HG02623 (cell line): ENCODE results near the gene NECTIN4.

ENCODE experiments used
- ATAC-seq: cut with Tn5 transposase; IDR thresholded peaks from one replicate; pipeline ENCODE4 v1.9.1; 2021; ENCODE audit warnings: moderate library complexity; ENCODE audit not compliant: unreplicated experiment

The NECTIN4 gene

DNA sequence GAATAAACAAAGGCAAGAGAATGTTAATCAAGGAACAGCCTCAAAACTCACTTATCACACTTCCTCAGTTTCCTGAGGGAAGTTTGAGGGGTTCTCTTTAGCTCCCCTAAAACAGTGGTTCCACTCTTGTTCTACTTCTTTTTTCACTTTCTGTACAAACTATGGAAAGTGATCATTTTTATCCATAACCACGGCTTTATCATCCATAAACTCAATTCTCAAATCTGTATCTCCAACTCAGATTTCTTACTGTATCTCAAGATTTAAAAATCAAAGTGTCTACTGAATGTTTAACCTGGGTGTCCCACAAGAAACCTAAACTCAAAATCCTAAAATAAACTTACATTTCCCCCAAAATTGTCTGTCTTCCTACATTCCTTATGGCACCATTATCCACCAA is 24.6 kb upstream of the NECTIN4 start:
- no peak for ATAC-seq

DNA sequence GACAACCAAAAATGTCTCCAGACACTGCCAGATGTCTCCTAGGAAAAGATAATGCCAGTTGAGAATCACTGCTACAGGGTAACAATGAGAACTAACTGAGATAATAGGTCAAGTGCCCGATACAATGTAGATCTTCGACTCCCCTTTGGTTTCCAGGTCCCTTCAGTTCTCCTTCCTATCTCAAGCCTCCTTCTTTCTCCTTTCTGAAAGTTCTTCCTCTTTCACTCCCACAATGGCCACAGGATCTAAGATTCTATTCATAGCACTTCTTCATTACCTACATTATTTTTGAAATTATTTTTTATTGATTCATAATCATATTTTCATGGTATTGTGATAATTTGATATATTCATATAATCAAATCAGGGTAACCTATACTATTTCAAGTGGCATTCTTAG is 22.2 kb upstream of the NECTIN4 start:
- no peak for ATAC-seq

DNA sequence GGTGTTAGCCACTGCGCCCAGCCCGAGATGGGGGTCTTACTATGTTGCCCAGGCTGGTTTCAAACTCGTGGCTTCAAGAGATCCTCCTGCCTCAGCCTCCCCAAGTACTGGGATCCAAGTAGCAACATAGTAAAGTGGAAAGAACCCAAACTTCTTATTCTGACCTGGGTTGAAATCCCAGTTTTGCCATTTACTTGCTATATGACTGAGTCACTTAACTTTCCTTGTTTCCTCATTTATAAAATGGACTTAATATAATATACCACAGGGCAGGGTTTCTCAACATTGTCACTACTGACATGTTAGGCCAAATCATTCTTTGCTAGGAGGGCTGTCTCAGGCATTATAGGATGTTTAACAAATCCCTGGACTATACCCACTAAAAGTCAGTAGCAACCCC is 21.8 kb upstream of the NECTIN4 start:
- no peak for ATAC-seq

DNA sequence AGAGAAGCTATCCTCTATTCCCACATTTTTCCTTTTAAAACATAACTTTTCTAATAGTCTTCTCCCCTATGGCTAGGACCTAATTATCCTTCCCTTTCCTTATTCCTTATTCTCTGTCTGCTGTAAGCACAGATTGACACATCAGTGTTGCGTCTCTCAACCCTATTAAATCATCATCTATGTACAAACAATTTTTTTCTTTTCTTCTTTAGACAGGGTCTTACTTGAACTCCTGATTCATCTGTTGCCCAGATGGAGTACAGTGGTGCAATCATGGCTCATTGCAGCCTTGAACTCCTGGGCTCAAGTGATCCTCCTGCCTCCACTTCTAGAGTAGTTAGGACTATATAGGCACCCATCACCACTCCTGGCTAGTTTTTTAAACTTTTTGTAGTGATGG is 17.1 kb upstream of the NECTIN4 start:
- ATAC-seq: no peak

DNA sequence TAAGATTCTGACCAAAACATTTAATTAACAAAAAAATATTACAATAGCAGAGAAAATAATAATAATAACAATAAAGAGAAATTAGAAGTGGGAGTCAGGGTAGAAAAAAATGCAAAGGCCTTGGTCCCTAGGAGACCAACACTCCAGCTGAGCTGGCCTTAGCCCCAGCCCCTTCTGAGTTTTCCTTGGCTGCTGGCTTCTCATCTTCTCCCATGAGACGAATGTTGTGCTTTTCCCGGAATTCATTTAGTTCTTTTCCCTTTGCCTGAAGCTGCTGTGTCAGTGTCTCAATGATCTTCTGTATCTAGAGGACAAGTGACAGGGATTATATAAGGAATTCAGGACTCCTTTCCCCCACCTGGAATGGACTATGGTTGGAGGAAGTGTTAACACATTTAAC is 11.2 kb upstream of the NECTIN4 start:
- ATAC-seq: no peak

DNA sequence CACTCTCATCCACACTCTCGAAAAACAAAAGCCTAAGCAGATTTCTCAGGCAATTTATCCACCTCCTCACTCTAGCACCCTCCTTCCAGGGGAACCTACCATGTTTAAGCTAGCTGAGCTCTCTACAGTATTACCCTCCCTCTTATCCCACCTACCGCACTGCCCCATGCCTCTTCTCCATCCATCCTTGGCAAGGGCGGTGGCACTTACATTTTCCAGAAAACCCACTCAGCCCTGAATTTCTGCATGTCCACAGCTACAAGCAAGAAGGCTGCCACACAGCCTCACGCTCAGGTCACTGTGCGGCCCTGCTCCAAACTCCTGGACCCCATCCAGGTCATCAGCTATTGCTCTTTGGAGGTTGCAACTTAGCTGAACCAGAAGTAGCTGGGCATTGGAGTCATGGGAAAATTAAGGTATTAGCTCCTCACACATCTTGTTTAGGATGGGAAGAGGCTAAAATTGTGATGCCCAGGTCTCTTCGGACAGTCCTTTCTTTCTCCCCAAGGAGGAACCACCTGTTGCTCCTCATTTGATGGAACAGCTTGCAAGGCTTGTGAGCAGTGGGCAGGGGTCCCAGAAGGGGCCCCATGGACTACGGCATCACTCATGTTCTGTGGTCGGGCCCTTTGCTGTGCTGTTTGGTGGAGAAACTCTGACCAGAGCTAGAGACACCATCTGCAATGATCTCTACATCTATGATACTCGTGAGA is 9.9 kb upstream of the NECTIN4 start:
- no peak for ATAC-seq

DNA sequence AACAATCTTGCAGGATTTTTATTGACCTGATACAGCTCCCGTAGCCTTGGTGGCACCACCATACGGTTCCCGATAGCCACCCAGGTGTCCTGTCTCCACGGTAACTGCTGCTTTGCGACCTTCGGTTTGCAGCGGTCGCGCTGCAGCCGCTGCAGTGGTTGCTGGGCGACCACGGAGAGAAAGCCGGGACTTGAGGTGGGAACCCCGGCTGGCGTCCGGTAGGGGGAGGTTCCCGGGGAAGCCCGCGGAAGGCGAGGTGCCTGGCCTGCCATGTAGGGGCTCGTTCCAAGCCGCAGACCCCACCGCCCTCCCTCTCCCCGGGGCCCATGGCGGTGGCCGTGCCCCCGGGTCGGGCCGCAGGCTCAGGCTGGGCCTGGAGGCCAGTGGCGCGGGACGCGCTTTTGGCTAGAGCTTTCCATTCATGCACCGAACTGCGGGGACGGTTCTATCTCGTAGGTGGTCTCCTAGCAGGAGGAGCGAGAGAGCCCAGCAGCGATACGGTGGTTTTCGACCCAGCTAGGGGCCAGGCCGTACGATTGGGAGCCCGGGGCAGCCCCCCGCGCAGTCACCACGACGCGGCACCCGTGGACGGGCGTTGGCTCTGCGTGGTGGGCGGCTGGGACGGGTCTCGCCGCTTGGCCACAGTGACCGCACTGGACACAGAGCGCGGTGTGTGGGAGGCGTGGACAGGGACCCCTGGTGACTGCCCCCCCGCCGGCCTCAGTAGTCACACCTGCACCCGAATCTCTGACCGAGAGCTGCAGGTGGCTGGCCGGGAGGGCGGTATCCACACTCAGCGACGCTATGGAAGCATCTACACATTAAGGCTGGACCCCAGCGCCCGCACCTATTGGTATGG is 9.1 kb upstream of the NECTIN4 start, which contains the start of gene KLHDC9:
KLHDC9 (plus strand) TSS at position 152 of the 859 bp plus-strand sequence; CDS start at position 327, 175 bp downstream.
- ATAC-seq: peak; percentile 74

DNA sequence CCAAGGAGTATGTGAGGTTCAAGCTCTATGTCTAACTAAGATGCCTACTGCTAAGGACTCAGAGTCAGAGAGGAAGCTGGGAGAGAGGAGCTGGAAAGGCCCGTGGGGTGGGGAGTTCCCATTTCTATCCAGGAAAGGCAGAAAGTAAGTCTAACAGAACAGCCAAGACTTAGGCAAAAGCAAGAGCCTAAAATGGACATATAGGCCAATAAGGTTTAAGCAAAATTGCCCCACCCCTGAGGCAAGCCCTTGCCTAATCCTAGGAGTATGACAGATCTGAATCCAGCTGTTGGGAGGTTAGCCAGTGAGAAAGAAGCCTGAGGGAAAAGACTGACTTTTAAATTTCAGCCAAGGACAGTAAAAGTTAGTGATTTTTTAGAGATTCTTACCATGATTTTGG is 7.2 kb upstream of the NECTIN4 start:
- ATAC-seq: no peak

DNA sequence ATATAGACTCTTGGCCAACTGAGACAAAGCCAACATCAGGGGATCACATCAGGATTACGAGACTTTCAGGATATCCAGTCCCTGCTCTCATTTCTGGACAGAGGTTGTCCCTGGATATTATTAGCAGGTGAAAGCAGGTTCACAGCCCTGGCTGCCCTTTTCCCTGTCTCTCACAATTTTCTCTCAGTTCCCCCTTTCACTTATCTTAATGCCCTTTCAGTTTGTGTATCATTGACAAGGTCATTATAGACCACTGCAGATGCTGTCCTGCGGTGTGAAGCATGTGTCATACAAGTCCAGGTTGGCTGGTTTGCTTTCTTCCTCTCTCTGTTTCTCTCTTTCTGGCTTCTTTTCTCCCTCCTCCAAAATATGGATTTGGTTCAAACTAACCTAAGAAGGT is 6.7 kb upstream of the NECTIN4 start:
- ATAC-seq: no peak

DNA sequence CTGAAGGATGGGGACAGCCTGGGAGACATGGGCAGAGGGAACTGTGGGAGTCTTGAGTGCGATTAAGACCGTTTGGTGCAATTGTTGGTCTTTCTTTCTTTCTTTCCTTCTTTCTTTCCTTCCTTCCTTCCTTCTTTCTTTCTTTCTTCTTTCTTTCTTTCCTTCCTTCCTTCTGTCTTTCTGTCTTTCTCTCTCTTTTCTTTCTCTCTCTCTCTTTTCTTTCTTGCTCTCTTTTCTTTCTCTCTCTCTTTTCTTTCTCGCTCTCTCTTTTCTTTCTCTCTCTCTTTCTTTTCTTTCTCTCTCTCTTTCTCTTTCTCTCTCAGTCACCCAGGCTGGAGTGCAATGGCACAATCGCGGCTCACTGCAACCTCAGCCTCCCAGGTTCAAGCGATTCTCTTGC is 5.9 kb upstream of the NECTIN4 start:
- ATAC-seq: no peak

DNA sequence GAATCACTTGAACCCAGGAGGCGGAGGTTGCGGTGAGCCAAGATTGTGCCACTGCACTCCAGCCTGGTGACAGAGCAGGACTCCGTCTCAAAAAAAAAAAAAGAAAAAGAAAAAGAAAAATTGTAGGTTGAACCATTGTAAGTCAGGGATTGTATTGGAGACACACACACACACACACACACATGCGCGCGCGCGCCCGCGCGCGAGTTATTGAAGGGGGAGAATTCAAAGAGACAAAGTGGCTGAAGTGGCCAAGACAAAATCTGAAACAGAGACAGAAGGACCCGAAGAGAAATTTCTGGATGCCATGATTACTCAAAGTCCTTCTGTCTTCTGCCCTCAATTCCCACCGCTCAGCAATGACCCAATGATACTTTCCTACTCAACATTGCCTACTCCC is 5.1 kb upstream of the NECTIN4 start:
- no peak for ATAC-seq

DNA sequence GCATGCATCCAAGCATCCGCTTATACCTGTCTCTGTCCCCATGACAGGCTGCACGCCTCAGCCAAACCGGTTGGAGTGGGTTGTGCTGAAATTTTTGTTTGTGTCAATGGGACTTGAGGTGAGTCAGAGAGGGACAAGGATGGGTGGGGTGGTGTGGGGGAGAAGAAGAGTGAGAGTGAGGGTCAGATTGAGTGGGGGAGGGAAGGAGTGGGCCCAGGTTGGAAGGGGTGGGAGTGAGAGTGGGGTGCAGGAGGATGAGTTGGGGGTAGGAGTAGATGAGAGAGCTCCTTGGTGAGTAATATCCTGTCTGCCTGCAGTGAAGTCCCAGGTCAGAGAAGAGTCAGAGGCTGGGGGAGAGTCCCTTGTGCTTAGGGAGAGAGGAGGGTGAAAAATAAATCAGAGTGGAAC is 3.3 kb upstream of the NECTIN4 start:
- no peak for ATAC-seq

DNA sequence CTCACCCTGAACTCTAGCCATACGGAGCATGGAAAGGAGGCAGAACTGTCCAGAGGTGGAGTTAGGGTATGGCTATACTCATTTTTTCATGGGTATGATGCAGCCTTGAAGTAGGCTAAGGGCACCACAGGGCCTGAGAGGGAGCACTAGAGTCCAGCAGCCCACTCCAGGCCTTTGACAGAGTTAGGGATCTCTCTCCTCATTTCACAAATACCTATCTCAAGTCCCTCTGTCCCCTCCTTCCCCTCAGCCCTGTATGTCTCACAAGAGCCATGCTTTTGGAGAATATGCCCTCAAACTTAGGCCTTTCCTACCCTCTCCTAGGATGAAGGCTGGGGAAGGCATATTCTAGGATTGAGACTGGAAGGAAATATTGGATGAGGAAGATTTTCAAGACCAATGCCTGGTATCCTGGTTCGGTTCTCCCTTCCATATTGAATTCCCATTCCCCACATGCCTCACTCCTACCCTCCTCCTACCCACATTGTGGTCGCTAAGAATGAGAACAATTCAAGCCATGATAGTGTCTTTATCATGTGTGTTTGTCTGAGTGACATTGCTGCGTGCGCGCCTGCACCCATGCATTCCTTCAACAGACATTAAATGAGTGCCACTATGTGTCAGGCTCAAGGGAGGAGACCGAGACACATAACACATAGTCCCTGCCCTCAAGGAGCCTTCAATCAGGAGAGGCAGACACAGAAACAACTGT is 2.6 kb upstream of the NECTIN4 start:
- no peak for ATAC-seq

DNA sequence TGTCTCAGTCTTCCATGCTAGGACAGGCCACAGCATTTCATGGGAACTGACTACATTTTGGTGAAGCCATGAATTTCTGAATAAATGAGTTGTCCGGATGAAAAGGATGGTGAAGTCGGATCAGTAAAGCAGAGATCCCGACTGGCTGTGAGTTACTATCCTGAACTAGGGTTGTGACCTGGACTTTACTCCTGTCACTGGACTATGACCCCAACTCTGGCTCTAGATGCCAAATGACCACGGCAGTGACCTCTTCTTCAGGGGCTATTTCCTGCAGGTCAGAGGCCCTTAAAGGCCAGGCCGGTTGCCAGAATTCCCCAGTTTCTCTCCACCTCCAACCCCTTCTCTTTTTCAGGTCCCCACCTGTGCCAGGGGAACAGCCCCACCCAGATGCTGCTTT is 1.7 kb upstream of the NECTIN4 start:
- ATAC-seq: no peak

DNA sequence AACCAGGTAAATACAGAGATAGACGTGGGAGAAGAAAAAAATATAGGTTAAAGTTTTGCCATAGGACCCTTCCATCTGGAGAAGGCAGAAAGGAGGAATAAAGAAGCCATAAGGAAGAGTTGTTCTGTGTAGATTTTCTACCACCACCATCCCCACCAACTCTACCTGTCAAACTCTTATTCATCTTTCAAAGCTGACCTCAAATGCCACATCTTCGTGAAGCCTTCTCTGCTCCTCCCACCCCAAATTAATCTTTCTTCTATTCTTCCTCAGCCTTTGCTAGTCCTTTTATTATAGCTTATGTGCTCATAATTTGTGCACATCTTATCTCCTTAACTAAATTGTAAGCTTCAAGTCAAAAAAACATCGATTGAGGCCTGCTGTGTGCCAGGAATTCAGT is 1.3 kb upstream of the NECTIN4 start:
- ATAC-seq: no peak

DNA sequence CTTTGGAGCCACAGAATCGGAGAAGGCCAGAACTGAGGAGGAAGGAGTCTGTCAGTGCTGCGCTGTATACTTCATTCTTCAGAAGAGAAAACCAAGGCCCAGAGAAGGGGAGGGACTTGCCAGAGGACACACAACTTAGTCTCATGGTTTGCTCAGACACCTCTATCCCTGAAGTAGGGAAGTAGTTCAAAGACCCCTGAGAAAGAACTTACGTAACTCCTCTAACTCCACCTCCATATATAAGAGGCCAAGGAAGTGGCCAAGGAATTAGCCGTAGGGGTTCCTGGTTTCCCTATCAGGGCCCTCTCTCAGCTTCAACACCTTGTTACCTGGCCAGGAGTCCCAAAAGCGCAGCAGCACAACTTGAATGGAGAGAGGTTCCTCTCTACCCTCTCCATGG is 580 bp upstream of the NECTIN4 start:
- ATAC-seq: no peak

DNA sequence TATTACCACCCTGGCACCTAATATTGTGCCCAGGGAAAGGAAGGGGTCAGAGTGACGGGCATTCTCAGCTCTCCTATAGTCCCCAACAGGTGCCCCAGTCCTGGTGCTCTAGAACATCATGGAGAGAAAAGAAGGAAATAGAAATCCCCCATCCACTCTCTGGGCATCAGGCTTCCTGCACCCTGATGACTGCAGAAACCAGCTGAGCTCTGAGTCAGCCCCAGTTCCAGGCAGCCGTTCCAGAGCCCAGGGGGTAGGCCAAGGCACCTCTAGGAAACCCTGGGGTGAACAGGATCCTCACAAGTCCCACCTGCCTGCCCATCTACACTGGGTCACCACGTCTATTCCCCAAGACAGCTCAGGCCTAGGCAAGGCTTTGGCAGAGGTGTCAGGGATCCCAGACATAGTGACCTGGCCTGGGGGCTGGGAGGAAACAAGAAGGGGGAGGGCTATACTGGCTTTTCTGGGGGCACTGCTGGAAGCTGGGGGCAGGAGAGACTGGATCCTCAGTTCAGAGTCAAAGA is 709 bp downstream of the NECTIN4 start:
- ATAC-seq: no peak

DNA sequence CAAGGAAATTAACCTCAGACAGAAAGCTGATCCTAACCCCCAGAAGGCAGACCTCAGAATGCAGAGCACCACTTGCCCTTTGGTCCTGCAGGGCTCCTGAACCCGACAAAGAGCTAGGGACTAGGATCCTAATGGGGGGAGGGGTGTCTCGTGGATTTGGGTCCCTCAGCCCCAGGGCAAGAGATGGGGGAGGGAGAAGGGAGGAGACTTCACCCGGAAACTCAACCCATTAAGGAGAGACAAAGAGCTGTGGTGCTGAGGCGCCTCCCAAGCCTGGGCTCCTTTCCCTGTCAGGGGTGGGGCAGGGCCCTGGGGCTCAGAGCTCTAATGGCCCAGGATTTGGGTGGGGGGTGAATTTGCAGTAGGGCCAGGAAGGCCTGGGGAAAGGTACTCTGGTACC is 2.9 kb downstream of the NECTIN4 start:
- ATAC-seq: no peak

DNA sequence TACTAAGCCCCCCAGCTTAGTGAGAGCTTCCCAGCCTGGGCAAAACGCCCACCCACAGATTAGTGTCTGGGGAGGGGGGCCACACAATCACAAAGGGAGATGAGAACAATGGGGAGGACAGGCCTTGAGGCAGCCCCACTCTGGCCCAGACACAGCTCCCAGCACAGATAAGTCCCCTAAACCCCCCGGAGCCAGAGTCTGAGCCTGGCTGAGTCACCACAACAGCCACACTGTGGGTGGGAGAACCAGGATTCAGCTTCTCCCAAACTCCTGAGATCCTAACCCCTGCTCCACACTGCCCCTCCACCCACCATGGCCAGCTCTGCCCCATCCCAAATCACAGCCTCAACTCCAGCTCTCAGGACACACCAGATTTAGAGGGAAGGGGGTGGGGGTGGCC is 4.2 kb downstream of the NECTIN4 start:
- no peak for ATAC-seq

DNA sequence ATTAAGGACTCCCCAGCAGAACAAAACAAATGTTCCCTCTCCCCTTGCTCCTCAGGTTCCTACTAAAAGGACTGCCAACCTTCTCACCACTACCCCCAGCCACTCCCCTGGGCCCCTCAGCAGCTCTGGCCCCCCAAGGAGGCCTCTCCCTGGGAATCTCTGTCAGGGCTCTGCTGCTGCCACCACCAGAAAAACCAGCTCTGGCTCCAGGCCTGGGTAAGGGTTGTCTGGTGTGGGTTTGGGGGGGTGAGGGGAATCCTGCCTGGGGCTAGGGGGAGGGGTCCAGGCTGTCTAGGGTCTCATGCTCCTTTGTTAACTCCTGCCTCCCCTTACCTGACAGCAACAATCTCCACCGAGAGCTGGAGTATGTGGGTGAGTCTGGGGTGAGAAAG is 4.8 kb downstream of the NECTIN4 start:
- ATAC-seq: no peak

DNA sequence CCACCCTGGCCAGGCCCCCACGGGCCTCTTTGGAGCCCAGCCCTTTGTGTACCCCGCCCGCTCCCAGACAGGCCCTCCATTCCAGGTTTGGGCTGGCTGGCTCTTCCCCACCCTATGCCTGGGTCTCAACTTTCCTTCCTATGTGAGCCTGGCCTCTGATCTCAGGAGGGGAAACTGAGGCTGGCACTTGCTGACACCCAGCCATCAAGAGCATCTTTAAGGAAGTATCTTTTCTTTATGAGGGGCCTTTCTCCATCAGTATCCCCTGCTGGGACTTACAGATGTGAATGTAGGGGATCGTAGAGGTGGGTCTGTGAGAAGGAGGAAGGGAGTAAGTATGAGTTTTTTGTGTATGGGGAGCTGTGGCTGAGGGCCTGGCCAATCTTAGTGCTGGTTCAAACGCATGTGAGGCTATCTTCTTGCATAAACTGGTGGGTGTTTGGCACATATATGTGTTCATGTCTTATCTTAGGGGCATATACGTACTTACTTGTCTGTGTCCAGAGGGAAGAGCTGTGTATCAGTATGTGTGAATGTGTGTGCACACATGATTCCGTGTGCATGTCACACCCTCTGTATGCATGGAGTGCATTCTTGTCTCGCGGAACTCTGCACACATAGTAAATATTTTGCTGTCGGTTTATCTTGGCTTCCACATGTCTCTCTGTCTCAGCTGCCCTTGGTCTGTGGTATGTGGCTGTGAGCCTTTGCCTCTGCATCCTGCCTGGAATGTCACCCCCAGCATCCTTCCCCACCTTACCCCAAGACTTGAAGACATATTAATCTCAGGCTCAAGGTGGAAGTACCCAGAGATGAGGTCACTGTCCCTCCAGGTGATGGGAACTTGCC is 5.4 kb downstream of the NECTIN4 start:
- no peak for ATAC-seq
